ENCODE results near the gene STAG1. TPM values are rescaled to one million over a fixed set of nuclear protein-coding genes. Genes with fewer than 3 reads are reported as not detected.

STAG1 gene
- polyA plus RNA-seq, 1 of the 3 experiments (the other 2 are of a cell fraction), result 5.5 TPM

- Histone ChIP-seq H2AFZ (ENCODE audit: low read depth) (no peak overlapping the region), H3K36me3 (replicated peaks in 1 of 2; ENCODE audit: control insufficient read depth in 1 of 2, insufficient read depth in 2 of 2, low read length in 1 of 2) (peaks cover 0 to 17% of the 10 kb centered on the region in 2 experiments), H3K27ac (ENCODE audit: low read depth in 2 of 2, low read length in 1 of 2) (no peak overlapping the region), H4K20me1 (ENCODE audit: insufficient read depth) (peaks cover 9% of the 10 kb centered on the region), H3K79me2 (ENCODE audit: insufficient read depth) (peaks cover 79% of the 10 kb centered on the region), H3F3A (replicated peaks; ENCODE audit: insufficient read depth) (peaks cover 6% of the 10 kb centered on the region), H3K9ac (no peak overlapping the region), H3K4me2 (no peak overlapping the region), H3K4me3 (ENCODE audit: low read depth in 2 of 2, low read length in 1 of 2) (no peak overlapping the region), H3K27me3 (ENCODE audit: insufficient read depth) (no peaks in the 10 kb centered on the region), H3K9me2 (no peaks in the 10 kb centered on the region), H3K9me3 (no peaks in the 10 kb centered on the region), H3K4me1 (ENCODE audit: control insufficient read depth in 1 of 2, insufficient read depth in 2 of 2, low read depth in 1 of 2, low read length in 1 of 2) (no peaks in the 10 kb centered on the region; a peak in 1 of 4 replicates)
- DNase-seq, result peak; percentile 27
- TF ChIP-seq TAF1 (IDR thresholded peaks at IDR 0.05; ENCODE audit: borderline replicate concordance, low read depth, low read length) (no peak), SMC3 (IDR thresholded peaks at IDR 0.05; ENCODE audit: low read depth, low read length) (no peak), NRF1 (IDR thresholded peaks at IDR 0.05; ENCODE audit: low read depth, low read length) (no peak), RFX5 (IDR thresholded peaks at IDR 0.05; ENCODE audit: low read length) (no peak), FOXJ3 (CRISPR knock-in tag; IDR thresholded peaks at IDR 0.05) (no peak), POLR2AphosphoS5 (IDR thresholded peaks at IDR 0.05; ENCODE audit: low read depth, low read length) (no peak), MEF2A (IDR thresholded peaks at IDR 0.05; ENCODE audit: borderline replicate concordance, low read depth) (no peak), GABPA (IDR thresholded peaks at IDR 0.05; ENCODE audit: low read depth) (no peak), GATA2 (CRISPR knock-in tag; IDR thresholded peaks at IDR 0.05) (peak; percentile 38), FOXM1 (IDR thresholded peaks at IDR 0.05; ENCODE audit: low read depth) (no peak), RCOR1 (IDR thresholded peaks at IDR 0.05; ENCODE audit: low read length) (no peak), REST (IDR thresholded peaks at IDR 0.05; ENCODE audit: low read depth, low read length) (no peak), TEAD4 (IDR thresholded peaks at IDR 0.05; ENCODE audit: borderline replicate concordance, insufficient read depth) (no peak), MXI1 (IDR thresholded peaks at IDR 0.05; ENCODE audit: low read depth, low read length) (no peak), ELF1 (IDR thresholded peaks at IDR 0.05) (no peak), EP300 (IDR thresholded peaks at IDR 0.05; ENCODE audit: borderline replicate concordance in 1 of 2, low read depth in 1 of 2, low read length in 1 of 2) (0 out of 4 replicates have a peak, but pooled peaks of 1 of the 2 experiments have one; percentile 10), FOSL2 (IDR thresholded peaks at IDR 0.05; ENCODE audit: borderline replicate concordance, low read depth) (no peak)
- TF ChIP-seq, protein P1, sequence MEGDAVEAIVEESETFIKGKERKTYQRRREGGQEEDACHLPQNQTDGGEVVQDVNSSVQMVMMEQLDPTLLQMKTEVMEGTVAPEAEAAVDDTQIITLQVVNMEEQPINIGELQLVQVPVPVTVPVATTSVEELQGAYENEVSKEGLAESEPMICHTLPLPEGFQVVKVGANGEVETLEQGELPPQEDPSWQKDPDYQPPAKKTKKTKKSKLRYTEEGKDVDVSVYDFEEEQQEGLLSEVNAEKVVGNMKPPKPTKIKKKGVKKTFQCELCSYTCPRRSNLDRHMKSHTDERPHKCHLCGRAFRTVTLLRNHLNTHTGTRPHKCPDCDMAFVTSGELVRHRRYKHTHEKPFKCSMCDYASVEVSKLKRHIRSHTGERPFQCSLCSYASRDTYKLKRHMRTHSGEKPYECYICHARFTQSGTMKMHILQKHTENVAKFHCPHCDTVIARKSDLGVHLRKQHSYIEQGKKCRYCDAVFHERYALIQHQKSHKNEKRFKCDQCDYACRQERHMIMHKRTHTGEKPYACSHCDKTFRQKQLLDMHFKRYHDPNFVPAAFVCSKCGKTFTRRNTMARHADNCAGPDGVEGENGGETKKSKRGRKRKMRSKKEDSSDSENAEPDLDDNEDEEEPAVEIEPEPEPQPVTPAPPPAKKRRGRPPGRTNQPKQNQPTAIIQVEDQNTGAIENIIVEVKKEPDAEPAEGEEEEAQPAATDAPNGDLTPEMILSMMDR (IDR thresholded peaks at IDR 0.05), result no peak
- ChIA-PET POLR2A (no interaction called here), CTCF (interaction anchor here (0.9 to 1.3 kb wide), 3 partner anchors 10 to 294 kb away, joined by 3 to 4 read pairs (median 4); partner anchors contain the start of gene STAG1)
- 96% methylated on average over 5 of the region's 5 CpGs for WGBS (ENCODE audit: low lambda C conversion rate)
Observed at GRCh38 chr3:136720091-136720490, 32.1 kb downstream of the STAG1 start.
